Measurements from ENCODE around the gene ACCS.

Gene ACCS

DNA sequence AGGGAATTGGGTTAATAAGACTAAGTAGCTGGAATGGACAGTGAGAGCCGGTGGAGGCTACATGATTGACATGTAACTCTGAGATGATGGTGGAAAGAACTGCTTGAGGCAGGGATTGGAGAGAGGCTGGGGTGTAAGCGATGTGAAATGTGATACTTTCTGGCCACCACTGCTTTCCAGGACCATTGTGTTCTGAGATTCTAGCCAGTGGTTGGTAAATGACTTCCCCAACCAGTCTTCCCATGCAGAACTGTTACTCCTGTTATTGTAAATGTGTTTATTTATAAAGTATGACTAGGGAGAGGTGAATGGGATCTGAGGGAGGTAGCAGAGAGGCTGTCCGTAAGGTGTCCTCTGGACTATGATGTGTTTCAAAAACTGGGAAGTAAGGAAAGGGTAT is 47.5 kb downstream of the ACCS start:
- H3K4me2 ChIP-seq = peak overlapping the region; percentile 29; the same call in 1 of the 2 replicates
- H3K27ac ChIP-seq = no peak overlapping the region
- no peaks in the 10 kb centered on the region for H3K79me2 ChIP-seq (ENCODE audit: insufficient read depth, low read depth)
- H3K36me3 ChIP-seq (ENCODE audit: insufficient read depth) = no peaks in the 10 kb centered on the region
- no peak overlapping the region for H3K4me3 ChIP-seq (IDR thresholded peaks at IDR 0.05; ENCODE audit: insufficient read depth, low read depth, low read length)
- H3K4me1 ChIP-seq (ENCODE audit: low read depth, poor library complexity, severe bottlenecking) = peaks cover 31% of the 10 kb centered on the region
- no peak overlapping the region for H2AFZ ChIP-seq (ENCODE audit: low read depth)
- TF ChIP-seq, protein P1, sequence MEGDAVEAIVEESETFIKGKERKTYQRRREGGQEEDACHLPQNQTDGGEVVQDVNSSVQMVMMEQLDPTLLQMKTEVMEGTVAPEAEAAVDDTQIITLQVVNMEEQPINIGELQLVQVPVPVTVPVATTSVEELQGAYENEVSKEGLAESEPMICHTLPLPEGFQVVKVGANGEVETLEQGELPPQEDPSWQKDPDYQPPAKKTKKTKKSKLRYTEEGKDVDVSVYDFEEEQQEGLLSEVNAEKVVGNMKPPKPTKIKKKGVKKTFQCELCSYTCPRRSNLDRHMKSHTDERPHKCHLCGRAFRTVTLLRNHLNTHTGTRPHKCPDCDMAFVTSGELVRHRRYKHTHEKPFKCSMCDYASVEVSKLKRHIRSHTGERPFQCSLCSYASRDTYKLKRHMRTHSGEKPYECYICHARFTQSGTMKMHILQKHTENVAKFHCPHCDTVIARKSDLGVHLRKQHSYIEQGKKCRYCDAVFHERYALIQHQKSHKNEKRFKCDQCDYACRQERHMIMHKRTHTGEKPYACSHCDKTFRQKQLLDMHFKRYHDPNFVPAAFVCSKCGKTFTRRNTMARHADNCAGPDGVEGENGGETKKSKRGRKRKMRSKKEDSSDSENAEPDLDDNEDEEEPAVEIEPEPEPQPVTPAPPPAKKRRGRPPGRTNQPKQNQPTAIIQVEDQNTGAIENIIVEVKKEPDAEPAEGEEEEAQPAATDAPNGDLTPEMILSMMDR (conservative IDR thresholded peaks at IDR 0.05; ENCODE audit: low read depth, low read length) = no peak
- H3K27me3 ChIP-seq (ENCODE audit: insufficient read depth, low read depth) = no peaks in the 10 kb centered on the region
- H3K9ac ChIP-seq = no peak overlapping the region
- no peaks in the 10 kb centered on the region; the same call in 1 of the 2 replicates for H4K20me1 ChIP-seq (ENCODE audit: insufficient read depth)

DNA sequence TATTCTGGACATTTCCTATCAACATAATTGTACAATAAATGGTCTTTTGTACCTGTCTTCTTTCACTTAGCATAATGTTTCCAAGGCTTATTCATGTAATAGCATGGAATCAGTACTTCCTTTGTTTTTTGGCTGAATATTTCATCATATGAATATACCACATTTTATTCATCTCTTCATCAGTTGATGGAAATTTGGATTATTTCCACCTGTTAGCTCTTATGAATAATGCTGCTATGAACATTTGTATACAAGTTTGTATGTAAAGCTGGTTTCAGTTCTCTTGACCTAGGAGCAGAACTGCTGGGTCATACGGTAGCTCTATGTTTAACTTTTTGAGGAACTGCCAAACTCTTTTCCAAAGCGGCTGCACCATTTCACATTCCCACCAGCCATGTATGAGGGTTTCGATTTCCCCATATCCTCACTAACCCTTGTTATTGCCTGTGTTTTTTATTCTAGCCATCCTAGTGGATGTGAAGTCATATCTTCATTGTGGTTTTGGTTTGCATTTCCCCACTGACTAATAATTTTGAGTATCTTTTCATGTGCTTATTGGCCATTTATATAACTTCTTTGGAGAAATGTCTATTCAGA is 50.3 kb downstream of the ACCS start:
- no peaks in the 10 kb centered on the region for H3K79me2 ChIP-seq (ENCODE audit: insufficient read depth, low read depth)
- peaks cover 26% of the 10 kb centered on the region for H3K4me1 ChIP-seq (ENCODE audit: low read depth, poor library complexity, severe bottlenecking)
- no peaks in the 10 kb centered on the region for H3K27me3 ChIP-seq (ENCODE audit: insufficient read depth, low read depth)
- H4K20me1 ChIP-seq (ENCODE audit: insufficient read depth) = no peaks in the 10 kb centered on the region; the same call in 1 of the 2 replicates
- no peak overlapping the region for H2AFZ ChIP-seq (ENCODE audit: low read depth)
- no peak overlapping the region for H3K4me2 ChIP-seq
- TF ChIP-seq, protein P1 (conservative IDR thresholded peaks at IDR 0.05; ENCODE audit: low read depth, low read length) = no peak
- no peak overlapping the region for H3K4me3 ChIP-seq (IDR thresholded peaks at IDR 0.05; ENCODE audit: insufficient read depth, low read depth, low read length)
- H3K36me3 ChIP-seq (ENCODE audit: insufficient read depth) = no peaks in the 10 kb centered on the region
- H3K9ac ChIP-seq = no peak overlapping the region
- no peak overlapping the region for H3K27ac ChIP-seq

DNA sequence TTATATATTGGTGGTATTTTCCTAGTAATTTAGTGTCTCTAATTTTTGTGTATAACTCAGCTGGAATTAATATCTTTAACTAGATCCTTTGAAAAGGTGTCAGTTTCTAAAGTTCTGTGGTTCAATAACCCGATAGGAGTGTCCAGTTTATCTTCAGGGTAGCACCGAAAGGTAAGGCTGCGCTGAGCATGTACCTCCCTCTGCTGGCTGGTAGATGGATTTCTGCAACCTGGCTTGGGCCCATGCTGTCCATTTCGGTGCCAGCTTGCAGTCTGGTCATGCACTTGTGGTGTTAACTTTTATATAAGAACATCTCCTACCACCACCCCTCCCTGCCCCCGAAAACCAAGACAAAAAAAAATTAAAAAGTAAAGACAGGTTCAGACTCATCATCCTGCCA is 54.1 kb downstream of the ACCS start:
- TF ChIP-seq, protein P1 (conservative IDR thresholded peaks at IDR 0.05; ENCODE audit: low read depth, low read length) = peak; percentile 40; the same call in 1 of the 2 replicates
- Histone ChIP-seq H4K20me1 (ENCODE audit: insufficient read depth) (no peaks in the 10 kb centered on the region), H3K27me3 (ENCODE audit: insufficient read depth, low read depth) (no peaks in the 10 kb centered on the region), H3K9ac (no peak overlapping the region), H3K36me3 (ENCODE audit: insufficient read depth) (no peaks in the 10 kb centered on the region), H3K4me1 (ENCODE audit: low read depth, poor library complexity, severe bottlenecking) (no peaks in the 10 kb centered on the region), H3K4me3 (IDR thresholded peaks at IDR 0.05; ENCODE audit: insufficient read depth, low read depth, low read length) (no peak overlapping the region), H2AFZ (ENCODE audit: low read depth) (no peak overlapping the region), H3K4me2 (no peak overlapping the region), H3K27ac (no peak overlapping the region), H3K79me2 (ENCODE audit: insufficient read depth, low read depth) (no peaks in the 10 kb centered on the region)

DNA sequence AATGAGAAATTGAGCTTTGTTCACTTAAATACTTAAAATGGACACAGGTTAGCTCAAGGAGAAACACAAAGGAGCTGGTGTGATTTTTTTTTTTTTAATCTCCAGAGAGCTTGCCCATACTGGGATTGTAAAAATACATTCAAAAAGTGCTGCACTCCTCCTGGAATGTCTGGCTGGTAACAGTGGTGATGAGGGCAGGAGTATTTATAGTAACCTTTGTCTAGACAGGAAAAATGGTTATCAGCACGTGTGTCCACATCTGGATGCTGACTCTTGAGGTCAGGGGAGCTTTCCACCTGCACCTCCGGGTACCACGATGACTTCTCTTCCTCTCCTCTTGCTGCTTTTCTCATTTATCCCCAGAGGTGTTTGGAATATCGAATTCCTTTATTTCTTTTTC is 59.5 kb downstream of the ACCS start:
- H3K4me2 ChIP-seq = no peak overlapping the region
- no peak overlapping the region for H3K4me3 ChIP-seq (IDR thresholded peaks at IDR 0.05; ENCODE audit: insufficient read depth, low read depth, low read length)
- no peaks in the 10 kb centered on the region for H4K20me1 ChIP-seq (ENCODE audit: insufficient read depth)
- TF ChIP-seq, protein P1 (conservative IDR thresholded peaks at IDR 0.05; ENCODE audit: low read depth, low read length) = no peak
- H3K36me3 ChIP-seq (ENCODE audit: insufficient read depth) = no peaks in the 10 kb centered on the region
- no peaks in the 10 kb centered on the region for H3K79me2 ChIP-seq (ENCODE audit: insufficient read depth, low read depth)
- H3K4me1 ChIP-seq (ENCODE audit: low read depth, poor library complexity, severe bottlenecking) = no peaks in the 10 kb centered on the region
- no peak overlapping the region for H3K9ac ChIP-seq
- no peak overlapping the region for H2AFZ ChIP-seq (ENCODE audit: low read depth)
- H3K27ac ChIP-seq = no peak overlapping the region
- H3K27me3 ChIP-seq (ENCODE audit: insufficient read depth, low read depth) = no peaks in the 10 kb centered on the region

All from KMS-11 (cell line).